GM23248 (cell line): Measurements from ENCODE around the gene LMOD2. TPM values are rescaled to one million over a fixed set of nuclear protein-coding genes. Genes with fewer than 3 reads are reported as not detected.

Experiments used
- DNase-seq: peaks from one replicate; pipeline ENCODE4 v3.0.0-alpha.2; 2015
- H2AFZ ChIP-seq: fragments of 200-600 bp; sonication (generic); 2 replicates; pipeline ENCODE4 v1.6.1; 2016; ENCODE audit warnings: antibody characterized with exemption
- H3F3A ChIP-seq: fragments of 200-600 bp; sonication (generic); 2 replicates; pipeline ENCODE4 v1.6.1; 2016; ENCODE audit warnings: mild to moderate bottlenecking, antibody characterized with exemption, mixed run types; ENCODE audit not compliant: insufficient read depth
- H3K27ac ChIP-seq: fragments of 200-600 bp; sonication (generic); 2 replicates; pipeline ENCODE4 v1.5.1; 2016; ENCODE audit warnings: mild to moderate bottlenecking
- H3K27me3 ChIP-seq: fragments of 200-600 bp; sonication (generic); replicated peaks from 2 replicates; pipeline ENCODE4 v1.6.1; 2016; ENCODE audit warnings: mild to moderate bottlenecking; ENCODE audit not compliant: insufficient read depth
- H3K36me3 ChIP-seq: fragments of 200-600 bp; sonication (generic); 2 replicates; pipeline ENCODE4 v1.6.1; 2016; ENCODE audit warnings: low read depth, mild to moderate bottlenecking
- H3K4me1 ChIP-seq: fragments of 200-600 bp; sonication (generic); 2 replicates; pipeline ENCODE4 v1.6.1; 2016; ENCODE audit warnings: mild to moderate bottlenecking; ENCODE audit not compliant: insufficient read depth
- H3K4me2 ChIP-seq: fragments of 200-600 bp; sonication (generic); one replicate; pipeline ENCODE4 v1.6.1; 2016; ENCODE audit warnings: mild to moderate bottlenecking; ENCODE audit not compliant: unreplicated experiment
- H3K4me3 ChIP-seq: fragments of 200-600 bp; sonication (generic); 2 replicates; pipeline ENCODE4 v1.5.1; 2016; ENCODE audit warnings: mild to moderate bottlenecking
- H3K79me2 ChIP-seq: fragments of 200-600 bp; sonication (generic); 2 replicates; pipeline ENCODE4 v1.6.1; 2016; ENCODE audit warnings: mild to moderate bottlenecking; ENCODE audit not compliant: insufficient read depth
- H3K9ac ChIP-seq: fragments of 200-600 bp; sonication (generic); 2 replicates; pipeline ENCODE4 v1.6.1; 2016; ENCODE audit warnings: mild to moderate bottlenecking
- H3K9me2 ChIP-seq: fragments of 200-600 bp; sonication (generic); 2 replicates; pipeline ENCODE4 v1.6.1; 2016; ENCODE audit warnings: mixed run types, mild to moderate bottlenecking, moderate library complexity; ENCODE audit not compliant: insufficient read depth
- H3K9me3 ChIP-seq: fragments of 200-600 bp; sonication (generic); one replicate; pipeline ENCODE4 v1.6.1; 2017; ENCODE audit warnings: low read depth
- H4K20me1 ChIP-seq: fragments of 200-600 bp; sonication (generic); 2 replicates; pipeline ENCODE4 v1.6.0; 2016; ENCODE audit not compliant: insufficient read depth
- EZH2 ChIP-seq: fragments of 200-600 bp; sonication (generic); IDR thresholded peaks from 2 replicates; pipeline ENCODE4 v1.6.1; 2018; ENCODE audit warnings: antibody characterized with exemption, mild to moderate bottlenecking; ENCODE audit not compliant: insufficient read depth, poor library complexity, severe bottlenecking
- EZH2phosphoT487 ChIP-seq: fragments of 200-600 bp; sonication (generic); IDR thresholded peaks from 2 replicates; pipeline ENCODE4 v1.6.1; 2018; ENCODE audit warnings: antibody characterized with exemption, moderate library complexity, mild to moderate bottlenecking, low read depth; ENCODE audit not compliant: insufficient read depth
- WGBS, 2 experiments: methylation state at CpG; one replicate each; pipeline ENCODE4 v1.1.6; 2015 to 2017; ENCODE audit warnings: low lambda C conversion rate in 2 of 2, low coverage in 1 of 2; ENCODE audit errors: missing lambda C conversion rate in 2 of 2; 5-methylcytosine and 5-hydroxymethylcytosine counted together
- in situ Hi-C: fragments of 300-500 bp; cut with MboI; formaldehyde crosslinking; loops from 2 replicates; pipeline ENCODE4 v1.15.0; 2020
- polyA plus RNA-seq: library from polyadenylated mRNA; unstranded; fragments of >200 nt; fragmentation: Nextera tagmentation; extraction: Ambion mirVana; gene quantifications from 2 replicates; pipeline ENCODE4 v1.2.1, GENCODE V29; 2016
- total RNA-seq: library from RNA; depleted of rRNA; stranded (reverse); fragments of >200 nt; shearing (Covaris generic); gene quantifications from 2 replicates; pipeline ENCODE4 v1.2.3, GENCODE V29; 2014

The LMOD2 gene
- total and polyA plus RNA-seq, 2 experiments from 2014 or later: not detected

GRCh38 chr7:123612024-123612423 is 43.6 kb upstream of the LMOD2 start:
- H3K4me3 ChIP-seq: no peak overlapping the region
- peaks cover 18% of the 10 kb centered on the region for H3K4me1 ChIP-seq
- H3K4me2 ChIP-seq: no peak overlapping the region
- H2AFZ ChIP-seq: no peak overlapping the region
- H3K9me3 ChIP-seq: no peaks in the 10 kb centered on the region
- H3F3A ChIP-seq: peaks cover 11% of the 10 kb centered on the region; the same call in 1 of the 2 replicates
- H3K27ac ChIP-seq: no peak overlapping the region
- no peaks in the 10 kb centered on the region for H3K36me3 ChIP-seq
- in situ Hi-C loops: no loop called here
- TF ChIP-seq EZH2phosphoT487 (no peak), EZH2 (no peak)
- no peak for DNase-seq
- no peaks in the 10 kb centered on the region for H4K20me1 ChIP-seq
- H3K9ac ChIP-seq: no peak overlapping the region
- no peaks in the 10 kb centered on the region for H3K79me2 ChIP-seq
- H3K9me2 ChIP-seq: no peaks in the 10 kb centered on the region
- H3K27me3 ChIP-seq: peaks cover 32% of the 10 kb centered on the region

- DNase-seq: peak; percentile 64
- H3K4me2 ChIP-seq: peak overlapping the region; percentile 30
- no peaks in the 10 kb centered on the region for H3K9me2 ChIP-seq
- H4K20me1 ChIP-seq: no peaks in the 10 kb centered on the region
- H2AFZ ChIP-seq: no peak overlapping the region
- H3K9me3 ChIP-seq: no peaks in the 10 kb centered on the region
- no peaks in the 10 kb centered on the region for H3K36me3 ChIP-seq
- H3K79me2 ChIP-seq: no peaks in the 10 kb centered on the region
- peaks cover 11% of the 10 kb centered on the region; the same call in 1 of the 2 replicates for H3F3A ChIP-seq
- TF ChIP-seq EZH2phosphoT487 (no peak), EZH2 (no peak)
- H3K27me3 ChIP-seq: peaks cover 14% of the 10 kb centered on the region; the same call in 1 of the 2 replicates
- in situ Hi-C loops: no loop called here
- H3K9ac ChIP-seq: no peak overlapping the region
- no peak overlapping the region for H3K27ac ChIP-seq
- H3K4me3 ChIP-seq: no peak overlapping the region
- WGBS, 2 experiments: 0% methylated on average over 2 of the region's 2 CpGs
- peaks cover 18% of the 10 kb centered on the region for H3K4me1 ChIP-seq
Measured at GRCh38 chr7:123615344-123615743, 40.3 kb upstream of the LMOD2 start.

GRCh38 chr7:123616223-123616622 is 39.4 kb upstream of the LMOD2 start:
- Histone ChIP-seq H3K4me3 (no peak overlapping the region), H3K27ac (no peak overlapping the region), H4K20me1 (no peaks in the 10 kb centered on the region), H3K9ac (no peak overlapping the region), H3K79me2 (no peaks in the 10 kb centered on the region), H3K4me1 (peaks cover 18% of the 10 kb centered on the region), H3K36me3 (no peaks in the 10 kb centered on the region), H3K9me3 (no peaks in the 10 kb centered on the region), H2AFZ (no peak overlapping the region), H3K27me3 (0 out of 2 replicates have a peak, but pooled peaks cover 11% of the 10 kb centered on the region), H3K9me2 (no peaks in the 10 kb centered on the region), H3F3A (peaks cover 11% of the 10 kb centered on the region; the same call in 1 of the 2 replicates), H3K4me2 (no peak overlapping the region)
- in situ Hi-C loops: no loop called here
- no peak for TF ChIP-seq EZH2
- TF ChIP-seq EZH2phosphoT487: no peak
- peak; percentile 6 for DNase-seq

GRCh38 chr7:123621707-123622106 is 34.0 kb upstream of the LMOD2 start:
- H3K27ac ChIP-seq: no peak overlapping the region
- no peaks in the 10 kb centered on the region for H3K4me1 ChIP-seq
- no peaks in the 10 kb centered on the region for H4K20me1 ChIP-seq
- no peak overlapping the region for H2AFZ ChIP-seq
- H3K4me3 ChIP-seq: no peak overlapping the region
- no peak for DNase-seq
- in situ Hi-C loops: no loop called here
- no peaks in the 10 kb centered on the region for H3K36me3 ChIP-seq
- no peaks in the 10 kb centered on the region for H3K9me2 ChIP-seq
- H3F3A ChIP-seq: no peaks in the 10 kb centered on the region
- no peak overlapping the region for H3K4me2 ChIP-seq
- 39% methylated on average over 4 of the region's 4 CpGs for WGBS, 2 experiments
- no peaks in the 10 kb centered on the region for H3K79me2 ChIP-seq
- no peak overlapping the region for H3K9ac ChIP-seq
- no peaks in the 10 kb centered on the region for H3K9me3 ChIP-seq
- H3K27me3 ChIP-seq: no peaks in the 10 kb centered on the region
- TF ChIP-seq EZH2phosphoT487 (no peak), EZH2 (no peak)
